GM18502 (cell line): ENCODE data around the gene AIPL1.

Source experiments
- ATAC-seq: cut with Tn5 transposase; IDR thresholded peaks from one replicate; pipeline ENCODE4 v1.9.1; 2021; ENCODE audit warnings: mild to moderate bottlenecking; ENCODE audit not compliant: unreplicated experiment, poor library complexity

Gene AIPL1

GRCh38 chr17:6450926-6451832 is 16.3 kb upstream of the AIPL1 start:
- no peak for ATAC-seq

GRCh38 chr17:6449307-6449706 is 14.4 kb upstream of the AIPL1 start:
- ATAC-seq: no peak

DNA sequence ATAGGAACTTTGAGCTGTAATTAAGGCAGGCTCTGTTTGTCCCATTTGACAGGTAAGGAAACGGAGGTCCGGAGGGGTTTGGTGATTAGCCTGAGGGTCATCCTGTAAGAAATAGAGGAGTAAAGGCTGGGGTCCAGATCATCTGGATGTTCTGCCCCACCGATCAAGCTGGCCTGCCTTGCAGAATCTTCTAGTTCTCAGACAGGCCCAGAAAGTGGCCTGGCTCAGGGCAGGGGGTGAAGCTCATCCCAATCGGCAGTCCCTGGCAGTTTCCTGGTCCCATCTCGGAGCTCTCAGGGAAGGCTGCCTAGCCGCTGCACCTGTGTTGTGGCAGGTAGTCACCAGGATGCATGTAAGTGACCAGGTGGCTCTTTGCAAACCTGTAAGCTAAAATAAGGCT is 13.6 kb upstream of the AIPL1 start:
- ATAC-seq: no peak

DNA sequence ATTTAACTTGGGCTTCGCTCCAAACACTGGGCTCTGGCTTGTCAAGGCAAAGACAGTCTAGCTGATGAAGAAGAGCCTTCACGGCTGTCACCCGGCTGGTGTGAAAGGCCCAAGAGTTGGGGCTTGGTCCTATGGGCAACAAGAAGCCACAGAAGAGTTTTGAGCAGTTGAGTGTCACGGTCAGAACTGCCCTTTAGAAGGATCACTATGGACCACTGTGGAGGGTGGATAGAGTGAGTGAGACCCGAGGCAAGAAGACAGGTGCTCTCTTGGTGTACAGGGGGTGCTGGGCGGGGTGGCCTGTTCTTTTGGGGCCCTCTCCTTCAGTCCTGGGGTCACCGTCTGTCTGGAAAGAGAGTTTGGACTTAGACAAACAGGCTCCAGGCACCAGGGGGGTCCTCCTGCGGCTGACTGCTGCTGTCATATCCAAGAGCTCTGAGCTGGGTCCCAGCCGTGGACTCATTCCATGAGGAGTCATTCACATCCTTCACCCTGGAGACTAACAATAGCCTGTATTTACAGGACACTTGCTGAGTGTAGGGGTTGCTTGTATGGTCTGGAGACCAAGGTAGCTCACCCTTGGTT is 11.7 kb upstream of the AIPL1 start:
- ATAC-seq: no peak

- ATAC-seq: no peak
Measured at GRCh38 chr17:6444571-6445335, 9.8 kb upstream of the AIPL1 start.

DNA sequence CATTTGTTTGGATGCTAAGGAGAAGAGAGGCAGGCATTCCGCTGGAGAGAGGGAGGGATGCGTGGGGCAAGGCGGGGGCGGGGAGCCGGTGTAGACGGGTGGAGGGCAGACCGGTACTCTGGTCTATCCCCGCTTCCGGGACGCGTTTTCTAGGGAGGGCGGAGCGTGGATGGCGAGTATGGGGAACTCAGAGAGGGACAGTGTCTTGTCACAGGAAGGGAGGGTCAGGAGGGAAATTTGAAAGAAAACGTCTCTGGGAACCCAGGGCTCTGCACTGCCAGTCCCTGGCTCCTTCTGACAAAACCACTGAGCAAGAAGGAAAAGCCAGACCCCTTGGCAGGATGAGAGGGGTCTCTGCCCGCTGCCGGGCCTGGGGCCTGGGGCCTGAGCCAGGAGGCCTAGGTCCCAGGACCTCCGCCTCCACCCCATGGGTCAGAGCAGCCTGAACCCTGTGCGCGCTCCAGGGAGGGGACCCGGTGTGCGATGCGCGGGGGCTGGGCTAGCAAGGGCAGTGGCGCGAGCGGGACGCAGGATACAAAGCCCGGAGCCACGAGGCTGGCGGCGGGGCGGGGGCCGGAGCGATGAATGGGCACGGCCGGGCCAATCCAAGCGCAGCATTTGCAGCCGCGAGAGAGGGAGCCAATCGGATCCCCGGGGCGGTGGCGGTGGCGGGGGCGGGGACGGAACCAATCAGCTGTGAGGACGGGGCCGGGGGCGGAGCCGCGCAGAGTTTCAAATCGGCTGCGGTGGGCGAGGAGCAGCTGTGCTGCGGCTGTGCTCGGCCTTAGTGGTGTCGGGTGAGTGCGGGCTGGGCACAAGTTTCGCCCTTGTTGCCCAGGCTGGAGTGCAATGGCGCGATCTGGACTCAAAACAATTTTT is 9.0 kb upstream of the AIPL1 start, which contains the start of gene PIMREG:
Gene PIMREG, plus strand, starts transcription at position 764 of the 879 bp plus-strand sequence. CDS start 656 bp downstream, outside the sequence.
- peak; percentile 87 for ATAC-seq

GRCh38 chr17:6442775-6443174 is 7.9 kb upstream of the AIPL1 start:
- no peak for ATAC-seq

- no peak for ATAC-seq
Measured at GRCh38 chr17:6439951-6440350, 5.0 kb upstream of the AIPL1 start.

- no peak for ATAC-seq
Measured at GRCh38 chr17:6437956-6438355, 3.0 kb upstream of the AIPL1 start.

DNA sequence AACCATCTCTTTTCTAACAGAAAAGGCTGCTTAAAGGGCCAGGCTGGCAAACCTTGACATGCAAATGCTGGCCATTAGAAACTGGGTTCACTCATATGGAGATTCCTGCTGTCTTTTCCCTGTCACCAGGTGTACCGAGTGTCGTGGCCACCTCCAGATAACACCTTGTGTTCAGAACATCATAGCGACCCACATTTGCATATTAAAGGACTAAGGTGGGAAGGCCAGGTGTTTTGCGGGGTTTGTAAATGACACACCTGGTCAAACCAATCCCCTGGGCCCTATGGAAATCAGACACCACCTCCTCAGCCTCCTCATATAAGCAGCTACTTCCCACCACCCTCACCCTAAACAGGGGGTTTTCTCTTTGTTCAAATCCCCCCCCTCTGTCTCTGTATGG is 2.5 kb upstream of the AIPL1 start:
- ATAC-seq: no peak

DNA sequence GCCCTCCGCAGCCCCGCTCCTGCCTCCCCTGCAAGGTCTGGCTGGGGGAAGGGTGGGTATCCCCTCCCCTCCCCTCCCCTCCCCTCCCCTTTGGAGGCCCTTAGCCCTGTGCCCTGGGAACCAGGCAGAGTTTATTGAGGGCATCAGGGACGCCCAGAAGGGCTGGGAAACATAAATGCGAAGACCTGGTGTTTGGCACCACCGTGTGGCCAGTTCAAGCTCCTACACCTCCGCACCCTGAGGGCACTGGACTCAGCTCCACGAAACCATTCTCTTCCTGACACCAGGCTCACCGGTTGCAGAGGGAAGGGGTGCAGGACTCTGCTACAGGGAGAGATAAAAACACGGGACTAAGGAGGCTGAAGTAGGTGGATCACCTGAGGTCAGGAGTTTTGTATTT is 1.0 kb upstream of the AIPL1 start:
- ATAC-seq: no peak

- no peak for ATAC-seq
Measured at GRCh38 chr17:6430769-6431168, 4.2 kb downstream of the AIPL1 start.

DNA sequence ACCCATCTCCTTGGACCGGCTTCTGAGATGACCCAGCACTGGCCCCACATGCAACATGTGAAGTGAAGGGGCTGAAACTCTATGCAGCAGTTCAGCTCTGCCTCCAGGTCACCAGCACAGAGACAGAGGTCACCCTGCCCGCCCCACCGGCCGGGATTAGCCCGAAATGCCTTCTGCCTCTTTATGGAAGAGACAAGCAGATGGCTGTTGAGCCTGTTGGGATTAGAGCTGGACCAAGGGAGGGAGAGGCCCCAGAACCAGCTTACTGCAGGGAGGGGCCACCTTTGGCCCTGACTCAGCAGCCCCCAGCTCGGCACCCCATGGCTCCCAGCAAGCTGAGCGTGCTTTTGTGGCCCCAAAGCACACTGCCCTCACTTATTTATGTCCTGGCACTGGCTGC is 5.7 kb downstream of the AIPL1 start:
- ATAC-seq: no peak

- ATAC-seq: no peak
Measured at GRCh38 chr17:6428207-6428965, 6.5 kb downstream of the AIPL1 start.

- no peak for ATAC-seq
Measured at GRCh38 chr17:6427279-6427781, 7.6 kb downstream of the AIPL1 start.

DNA sequence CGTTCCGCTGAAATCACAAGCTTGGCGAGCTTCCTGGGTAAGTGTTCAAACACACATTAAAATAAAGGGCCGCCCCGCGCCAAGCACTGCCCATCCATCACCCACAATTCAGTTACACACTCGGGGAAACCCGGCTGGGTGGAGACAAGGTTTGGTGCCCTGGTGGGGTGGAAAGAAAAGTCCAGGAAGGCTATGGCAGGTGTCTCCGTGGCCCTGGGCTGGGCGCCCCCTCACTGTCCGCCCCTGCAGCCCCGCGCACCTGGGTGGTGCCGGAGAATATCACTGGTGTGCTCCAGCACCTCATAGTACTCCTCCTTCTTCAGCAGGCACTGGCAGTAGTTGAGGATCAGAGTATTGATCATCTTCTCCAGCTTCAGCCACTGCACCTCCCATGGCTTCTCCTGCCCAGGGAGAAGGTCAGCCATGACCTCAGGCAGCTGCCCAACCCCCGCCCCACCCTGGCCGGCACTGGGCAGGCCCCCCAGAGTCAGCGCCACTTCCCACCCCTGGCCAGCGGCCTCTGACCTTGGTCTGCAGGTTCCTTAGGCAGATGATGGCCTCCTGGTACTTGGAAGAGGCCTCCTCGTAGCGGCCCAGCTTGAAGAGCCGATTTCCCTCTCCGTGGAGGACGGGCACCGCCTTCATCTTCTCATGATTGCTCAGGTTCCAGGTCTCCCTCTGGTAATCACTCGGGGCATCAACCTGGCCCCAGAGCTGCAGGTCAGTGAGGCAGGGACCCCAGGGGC is 8.4 kb downstream of the AIPL1 start:
- no peak for ATAC-seq

DNA sequence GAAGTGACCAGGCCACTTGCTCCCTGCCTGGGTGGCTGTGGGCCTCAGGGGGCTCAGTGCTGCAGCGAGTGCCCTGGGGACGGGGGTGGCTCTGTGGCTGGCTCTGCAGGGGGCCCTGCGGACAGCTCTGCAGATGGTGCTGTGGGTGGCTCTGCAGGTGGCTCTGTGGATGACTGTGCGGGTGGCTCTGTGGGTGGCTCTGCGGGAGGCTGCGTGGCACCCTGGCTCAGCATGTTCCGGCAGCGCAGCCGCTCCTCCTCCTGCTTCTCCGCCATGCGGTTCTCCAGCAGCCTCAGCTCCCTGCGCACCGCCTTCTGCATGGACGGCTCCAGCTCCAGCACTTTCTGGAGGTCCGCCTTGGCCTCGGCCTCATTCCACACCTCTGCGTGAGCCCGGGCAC is 9.5 kb downstream of the AIPL1 start:
- ATAC-seq: no peak

- ATAC-seq: no peak
Measured at GRCh38 chr17:6423931-6424330, 11.0 kb downstream of the AIPL1 start.
